ENCODE data around the gene FDPS.
"Not testable (repeated sequence)": the region's sequence is repeated elsewhere in the genome, so short reads cannot be mapped to it uniquely, and the experiment has no call there.

FDPS gene

DNA sequence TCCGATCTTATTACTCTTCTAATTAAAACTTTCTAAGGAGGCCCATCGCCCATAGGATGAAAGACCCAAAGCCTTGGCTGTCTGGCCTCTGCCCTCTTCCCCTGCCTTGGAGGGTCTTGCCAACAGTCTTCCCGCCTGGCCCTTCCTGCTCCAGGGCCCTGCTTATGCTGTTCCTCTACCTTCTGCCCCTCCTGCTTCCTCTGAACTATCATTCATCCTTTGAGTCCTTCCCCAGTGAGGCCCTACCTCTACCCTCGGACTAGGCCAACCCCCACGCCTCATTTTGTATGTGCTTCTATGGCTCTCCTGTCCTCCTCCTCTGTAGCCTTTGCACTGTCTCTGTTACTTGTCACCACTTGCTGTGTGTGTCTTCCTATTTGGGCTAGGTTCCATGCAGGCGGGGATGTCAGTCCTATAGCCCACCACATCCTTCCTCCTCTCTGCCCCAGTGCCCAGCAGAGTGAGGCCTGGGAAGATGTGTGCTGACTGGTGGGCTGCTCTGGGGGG is 17.4 kb downstream of the FDPS start:
- TF ChIP-seq, protein P1, sequence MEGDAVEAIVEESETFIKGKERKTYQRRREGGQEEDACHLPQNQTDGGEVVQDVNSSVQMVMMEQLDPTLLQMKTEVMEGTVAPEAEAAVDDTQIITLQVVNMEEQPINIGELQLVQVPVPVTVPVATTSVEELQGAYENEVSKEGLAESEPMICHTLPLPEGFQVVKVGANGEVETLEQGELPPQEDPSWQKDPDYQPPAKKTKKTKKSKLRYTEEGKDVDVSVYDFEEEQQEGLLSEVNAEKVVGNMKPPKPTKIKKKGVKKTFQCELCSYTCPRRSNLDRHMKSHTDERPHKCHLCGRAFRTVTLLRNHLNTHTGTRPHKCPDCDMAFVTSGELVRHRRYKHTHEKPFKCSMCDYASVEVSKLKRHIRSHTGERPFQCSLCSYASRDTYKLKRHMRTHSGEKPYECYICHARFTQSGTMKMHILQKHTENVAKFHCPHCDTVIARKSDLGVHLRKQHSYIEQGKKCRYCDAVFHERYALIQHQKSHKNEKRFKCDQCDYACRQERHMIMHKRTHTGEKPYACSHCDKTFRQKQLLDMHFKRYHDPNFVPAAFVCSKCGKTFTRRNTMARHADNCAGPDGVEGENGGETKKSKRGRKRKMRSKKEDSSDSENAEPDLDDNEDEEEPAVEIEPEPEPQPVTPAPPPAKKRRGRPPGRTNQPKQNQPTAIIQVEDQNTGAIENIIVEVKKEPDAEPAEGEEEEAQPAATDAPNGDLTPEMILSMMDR (IDR thresholded peaks at IDR 0.05; ENCODE audit: low read depth, low read length), result no peak
- no peak for DNase-seq (ENCODE audit: low read depth, low spot score)

DNA sequence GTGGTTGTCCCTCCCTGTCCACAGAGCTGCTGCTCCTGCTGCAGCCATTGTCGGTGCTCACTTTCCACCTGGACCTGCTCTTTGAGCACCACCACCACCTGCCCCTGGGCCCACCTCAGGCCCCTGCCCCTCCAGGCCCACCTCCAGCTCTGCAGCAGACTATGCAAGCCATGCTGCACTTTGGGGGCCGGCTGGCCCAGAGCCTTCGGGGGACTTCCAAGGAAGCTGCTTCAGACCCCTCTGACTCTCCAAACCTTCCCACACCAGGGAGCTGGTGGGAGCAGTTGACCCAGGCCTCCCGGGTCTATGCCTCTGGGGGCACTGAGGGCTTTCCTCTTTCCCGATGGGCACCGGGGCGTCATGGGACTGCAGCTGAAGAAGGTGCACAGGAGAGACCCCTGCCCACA is 18.0 kb downstream of the FDPS start:
- in situ Hi-C loops (cut with HindIII; ENCODE audit: low sequenced_read_pairs), result no loop called here
- TF ChIP-seq, protein P1 (IDR thresholded peaks at IDR 0.05; ENCODE audit: low read depth, low read length), result no peak
- DNase-seq (ENCODE audit: low read depth, low spot score), result no peak
- no peak overlapping the region for H3K4me3 ChIP-seq (ENCODE audit: low read depth, low read length)

More for the DNA sequence above, 17.4 kb downstream of the FDPS start:
- H3K4me3 ChIP-seq (ENCODE audit: low read depth, low read length), result no peak overlapping the region
- in situ Hi-C loops (cut with HindIII; ENCODE audit: low sequenced_read_pairs), result no loop called here

DNA sequence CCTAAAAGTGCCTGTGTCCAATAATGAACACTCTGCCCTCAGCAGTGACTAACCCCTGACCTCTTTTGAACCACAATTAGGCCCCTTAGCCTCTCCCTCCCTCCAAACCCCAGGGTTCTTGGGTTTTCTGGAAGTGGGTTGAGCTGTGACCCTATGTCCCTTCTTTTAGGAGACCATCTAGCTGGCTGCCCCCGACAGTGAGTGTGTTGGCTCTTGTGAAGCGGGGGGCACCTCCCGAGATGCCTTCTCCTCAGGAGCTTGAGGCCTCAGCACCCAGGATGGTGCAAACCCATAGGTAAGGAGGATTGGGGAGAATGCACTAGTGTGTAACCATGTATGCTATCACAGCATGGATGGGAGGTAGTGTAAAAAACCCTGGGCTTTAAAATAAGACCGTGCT is 19.3 kb downstream of the FDPS start:
- TF ChIP-seq, protein P1 (IDR thresholded peaks at IDR 0.05; ENCODE audit: low read depth, low read length), result no peak
- in situ Hi-C loops (cut with HindIII; ENCODE audit: low sequenced_read_pairs), result no loop called here

DNA sequence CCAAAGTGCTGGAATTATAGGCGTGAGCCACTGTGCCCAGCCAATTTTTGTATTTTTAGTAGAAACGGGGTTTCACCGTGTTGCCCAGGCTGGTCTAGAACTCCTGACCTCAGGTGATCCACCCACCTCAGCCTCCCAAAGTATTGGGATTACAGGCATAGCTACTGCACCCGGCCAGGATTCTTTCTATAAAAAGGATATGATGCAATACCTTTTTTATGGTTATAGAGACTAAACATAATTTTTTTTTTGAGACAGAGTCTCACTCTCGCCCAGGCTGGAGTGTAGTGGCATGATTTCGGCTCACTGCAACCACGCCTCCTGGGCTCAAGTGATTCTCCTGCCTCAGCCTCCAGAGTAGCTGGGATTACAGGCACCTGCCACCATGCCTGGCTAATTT is 20.2 kb downstream of the FDPS start:
- H3K4me3 ChIP-seq (ENCODE audit: low read depth, low read length); DNase-seq (ENCODE audit: low read depth, low spot score); in situ Hi-C loops (cut with HindIII; ENCODE audit: low sequenced_read_pairs): not testable (repeated sequence)

More for the DNA sequence above, 19.3 kb downstream of the FDPS start:
- no peak for DNase-seq (ENCODE audit: low read depth, low spot score)
- no peak overlapping the region for H3K4me3 ChIP-seq (ENCODE audit: low read depth, low read length)

DNA sequence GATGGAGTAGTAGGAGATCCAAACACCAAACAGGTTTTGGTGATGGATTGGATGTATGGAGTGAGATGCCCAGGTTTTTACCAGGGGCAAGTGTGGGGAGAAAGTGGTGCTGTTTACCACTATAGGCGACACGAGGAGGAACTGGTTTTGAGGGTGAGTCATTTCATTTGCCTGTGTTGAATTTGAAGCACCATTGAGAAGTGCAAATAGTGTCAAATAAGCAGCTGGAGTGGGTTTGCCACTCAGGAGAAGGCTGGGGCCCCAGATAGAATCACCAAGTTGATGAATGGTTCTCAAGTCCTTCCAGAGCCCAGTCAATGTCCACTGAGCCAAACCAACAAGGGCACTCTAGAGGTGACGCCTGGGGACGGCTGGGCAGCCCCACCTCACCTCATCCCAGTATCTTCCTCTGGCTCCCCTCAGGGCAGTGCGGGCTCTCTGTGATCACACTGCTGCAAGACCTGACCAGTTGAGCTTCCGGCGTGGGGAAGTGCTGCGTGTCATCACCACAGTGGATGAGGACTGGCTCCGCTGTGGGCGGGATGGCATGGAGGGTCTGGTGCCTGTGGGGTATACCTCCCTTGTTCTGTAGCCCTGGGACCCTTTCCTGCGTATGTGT is 21.4 kb downstream of the FDPS start:
- in situ Hi-C loops (cut with HindIII; ENCODE audit: low sequenced_read_pairs), result no loop called here
- DNase-seq (ENCODE audit: low read depth, low spot score), result no peak
- H3K4me3 ChIP-seq (ENCODE audit: low read depth, low read length), result no peak overlapping the region
- TF ChIP-seq, protein P1 (IDR thresholded peaks at IDR 0.05; ENCODE audit: low read depth, low read length), result no peak

DNA sequence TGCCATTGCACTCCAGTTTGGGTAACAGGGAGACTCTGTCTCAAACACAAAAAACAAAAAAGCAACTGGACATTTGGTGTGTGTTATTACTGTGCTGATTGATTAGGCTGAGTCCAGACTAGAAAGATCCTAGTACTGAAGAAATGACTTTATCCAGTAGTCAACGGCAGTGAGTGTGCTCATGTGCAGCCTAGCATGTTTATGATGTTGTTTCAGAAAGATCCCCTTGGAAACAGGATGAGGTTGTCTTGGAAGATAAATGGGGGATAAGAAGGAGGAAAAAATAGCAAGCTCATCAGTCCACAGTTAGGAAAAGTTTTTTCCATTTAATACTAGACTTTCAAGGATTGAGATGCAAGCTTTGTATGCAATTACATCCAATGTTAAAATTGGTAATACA is 26.3 kb downstream of the FDPS start:
- DNase-seq (ENCODE audit: low read depth, low spot score), result no peak
- TF ChIP-seq, protein P1 (IDR thresholded peaks at IDR 0.05; ENCODE audit: low read depth, low read length), result no peak
- in situ Hi-C loops (cut with HindIII; ENCODE audit: low sequenced_read_pairs), result no loop called here
- no peak overlapping the region for H3K4me3 ChIP-seq (ENCODE audit: low read depth, low read length)

DNA sequence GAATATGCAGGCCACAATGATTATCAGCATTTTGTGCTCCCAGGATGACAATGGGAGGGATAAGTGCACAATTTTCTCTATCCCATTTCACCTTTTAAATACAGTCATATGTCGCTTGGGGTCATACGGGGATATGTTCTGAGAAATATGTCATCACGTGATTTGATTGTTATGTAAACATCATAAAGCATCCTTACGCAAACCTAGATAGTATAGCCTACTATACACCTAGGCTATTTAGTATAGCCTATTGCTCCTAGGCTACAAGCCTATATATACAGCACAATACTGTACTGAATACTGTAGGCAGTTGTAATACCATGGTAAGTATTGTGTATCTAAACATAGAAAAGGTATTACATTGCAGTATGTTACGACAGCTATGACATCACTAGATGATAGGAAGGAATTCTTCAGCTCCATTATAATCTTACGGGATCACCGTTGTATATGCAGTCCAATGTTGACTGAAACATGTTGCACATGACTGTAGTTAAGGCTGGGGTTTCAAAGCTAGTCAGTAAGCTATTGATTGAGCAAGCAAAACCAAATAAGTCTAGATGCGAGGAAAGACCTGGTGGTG is 30.9 kb downstream of the FDPS start:
- in situ Hi-C loops (cut with HindIII; ENCODE audit: low sequenced_read_pairs), result no loop called here

More for the DNA sequence above, 30.9 kb downstream of the FDPS start:
- H3K4me3 ChIP-seq (ENCODE audit: low read depth, low read length), result no peak overlapping the region
- DNase-seq (ENCODE audit: low read depth, low spot score), result no peak
- TF ChIP-seq, protein P1 (IDR thresholded peaks at IDR 0.05; ENCODE audit: low read depth, low read length), result no peak

All from astrocyte of the spinal cord (primary cell).